Fibroblast of pulmonary artery (primary cell): ENCODE results near the gene N4BP3.
A peak's percentile ranks its signal among the peaks of the same experiment; 100 is the strongest.

ENCODE experiments used
- DNase-seq: peaks from one replicate; pipeline ENCODE4 v3.0.0-alpha.2; 2010; ENCODE audit warnings: low read depth
- H3K4me3 ChIP-seq: replicated peaks from 2 replicates; pipeline ENCODE4 v1.5.1; 2011; ENCODE audit warnings: low read depth, mild to moderate bottlenecking, control low read depth, low read length, moderate library complexity
- CTCF ChIP-seq: IDR thresholded peaks from 2 replicates; pipeline ENCODE4 v1.5.1; 2011; ENCODE audit warnings: mild to moderate bottlenecking, control low read depth, low read length, inconsistent platforms; ENCODE audit errors: missing control alignments

Gene N4BP3

GRCh38 chr5:178142642-178143041 lies 29.3 kb downstream of the N4BP3 start:
- TF ChIP-seq CTCF: no peak
- DNase-seq: no peak
- no peak overlapping the region for H3K4me3 ChIP-seq

- H3K4me3 ChIP-seq: no peak overlapping the region
- TF ChIP-seq CTCF: no peak
- DNase-seq: no peak
These were observed 29.9 kb downstream of the N4BP3 start for GRCh38 chr5:178143246-178143645.

GRCh38 chr5:178143901-178144300 lies 30.6 kb downstream of the N4BP3 start:
- no peak for TF ChIP-seq CTCF

GRCh38 chr5:178145965-178146820 lies 32.9 kb downstream of the N4BP3 start:
- H3K4me3 ChIP-seq: no peak overlapping the region
- peak; percentile 68 for TF ChIP-seq CTCF
- DNase-seq: peak; percentile 46

More at GRCh38 chr5:178143901-178144300, 30.6 kb downstream of the N4BP3 start:
- no peak overlapping the region for H3K4me3 ChIP-seq
- peak; percentile 43 for DNase-seq

- no peak overlapping the region for H3K4me3 ChIP-seq
- TF ChIP-seq CTCF: no peak
- DNase-seq: no peak
These were observed 34.1 kb downstream of the N4BP3 start for GRCh38 chr5:178147406-178147805.

- DNase-seq: no peak
- no peak for TF ChIP-seq CTCF
- no peak overlapping the region for H3K4me3 ChIP-seq
These were observed 36.0 kb downstream of the N4BP3 start for GRCh38 chr5:178149199-178149932.
